ENCODE data around the gene KDM5C.
"Not testable (repeated sequence)": the region's sequence is repeated elsewhere in the genome, so short reads cannot be mapped to it uniquely, and the experiment has no call there.

KDM5C gene

GRCh38 chrX:53190363-53190960 is 34.5 kb downstream of the KDM5C start:
- Histone ChIP-seq H3K27me3 (ENCODE audit: insufficient read depth, insufficient read length) (no peaks in the 10 kb centered on the region), H3K4me1 (ENCODE audit: insufficient read depth, insufficient read length) (no peaks in the 10 kb centered on the region), H3K4me3 (ENCODE audit: insufficient read length, low read depth) (no peak overlapping the region), H3K9me3 (ENCODE audit: insufficient read depth, low read length) (no peaks in the 10 kb centered on the region), H3K9ac (ENCODE audit: insufficient read length, low read depth) (no peak overlapping the region), H3K36me3 (ENCODE audit: insufficient read depth, insufficient read length, low read length) (peaks cover 54% of the 10 kb centered on the region)
- peak; percentile 6 for DNase-seq (ENCODE audit: low read depth, low spot score)
- TF ChIP-seq SUZ12 (IDR thresholded peaks at IDR 0.05; ENCODE audit: extremely low read depth, insufficient read depth, insufficient read length) (no peak), ZNF274 (IDR thresholded peaks at IDR 0.05; ENCODE audit: low read depth, low read length) (no peak), YY1 (IDR thresholded peaks at IDR 0.05; ENCODE audit: insufficient read depth, insufficient read length) (no peak)

DNA sequence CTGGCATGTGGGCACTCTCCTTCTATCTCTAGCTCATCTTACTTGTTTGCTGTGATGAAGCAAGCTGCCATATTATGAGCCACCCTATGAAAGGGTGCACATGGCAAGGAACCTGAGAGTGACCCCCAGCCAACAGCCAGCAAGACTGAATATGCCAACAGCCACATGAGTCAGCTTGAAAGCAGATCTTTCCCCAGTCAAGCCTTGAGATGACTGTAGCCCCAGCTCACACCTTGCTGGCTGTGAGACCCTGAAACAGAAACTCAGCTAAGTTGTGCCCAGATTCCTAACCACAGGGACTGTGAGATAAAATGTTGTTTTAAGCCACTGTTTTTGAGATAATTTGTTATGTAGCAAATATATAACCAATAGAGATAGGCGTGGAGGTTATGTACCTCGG is 36.2 kb downstream of the KDM5C start:
- Histone ChIP-seq H3K36me3 (ENCODE audit: insufficient read depth, insufficient read length, low read length) (peaks cover 37% of the 10 kb centered on the region), H3K4me3 (ENCODE audit: insufficient read length, low read depth) (no peak overlapping the region), H3K9me3 (ENCODE audit: insufficient read depth, low read length) (no peaks in the 10 kb centered on the region), H3K4me1 (ENCODE audit: insufficient read depth, insufficient read length) (no peaks in the 10 kb centered on the region), H3K27me3 (ENCODE audit: insufficient read depth, insufficient read length) (no peaks in the 10 kb centered on the region), H3K9ac (ENCODE audit: insufficient read length, low read depth) (no peak overlapping the region)
- TF ChIP-seq YY1 (IDR thresholded peaks at IDR 0.05; ENCODE audit: insufficient read depth, insufficient read length) (no peak), SUZ12 (IDR thresholded peaks at IDR 0.05; ENCODE audit: extremely low read depth, insufficient read depth, insufficient read length) (no peak), ZNF274 (IDR thresholded peaks at IDR 0.05; ENCODE audit: low read depth, low read length) (no peak)
- no peak for DNase-seq (ENCODE audit: low read depth, low spot score)

- DNase-seq (ENCODE audit: low read depth, low spot score): no peak
- H3K4me3 ChIP-seq (ENCODE audit: insufficient read length, low read depth): no peak overlapping the region
- TF ChIP-seq YY1 (IDR thresholded peaks at IDR 0.05; ENCODE audit: insufficient read depth, insufficient read length) (no peak), ZNF274 (IDR thresholded peaks at IDR 0.05; ENCODE audit: low read depth, low read length) (no peak), SUZ12 (IDR thresholded peaks at IDR 0.05; ENCODE audit: extremely low read depth, insufficient read depth, insufficient read length) (no peak)
- H3K9ac ChIP-seq (ENCODE audit: insufficient read length, low read depth): no peak overlapping the region
- peaks cover 16% of the 10 kb centered on the region for H3K36me3 ChIP-seq (ENCODE audit: insufficient read depth, insufficient read length, low read length)
- H3K9me3 ChIP-seq (ENCODE audit: insufficient read depth, low read length): no peaks in the 10 kb centered on the region
- no peaks in the 10 kb centered on the region for H3K4me1 ChIP-seq (ENCODE audit: insufficient read depth, insufficient read length)
- H3K27me3 ChIP-seq (ENCODE audit: insufficient read depth, insufficient read length): no peaks in the 10 kb centered on the region
These were observed 38.7 kb downstream of the KDM5C start for GRCh38 chrX:53186351-53186750.

GRCh38 chrX:53184836-53185235 is 40.2 kb downstream of the KDM5C start:
- no peak for DNase-seq (ENCODE audit: low read depth, low spot score)

DNA sequence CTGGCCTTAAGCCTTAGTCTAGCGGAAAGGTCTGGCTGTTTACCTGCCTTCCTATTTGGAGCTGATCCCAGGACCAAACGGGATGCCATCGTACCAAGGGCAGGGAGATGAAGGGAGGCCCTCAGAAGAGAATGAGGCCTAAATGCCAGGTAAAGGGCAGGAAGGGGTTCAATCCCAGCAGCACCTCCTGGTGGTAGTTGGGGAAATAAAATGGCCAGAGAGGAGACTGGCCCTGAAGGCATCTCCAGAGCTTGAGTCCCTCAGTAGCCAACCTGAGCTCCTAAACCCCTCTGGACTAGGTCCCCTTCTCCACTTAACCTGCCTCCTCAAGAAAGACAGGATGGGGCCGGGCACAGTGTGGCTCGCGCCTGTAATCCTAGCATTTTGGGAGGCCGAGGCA is 53.7 kb downstream of the KDM5C start:
- Histone ChIP-seq H3K4me3 (ENCODE audit: insufficient read length, low read depth) (no peak overlapping the region), H3K4me1 (ENCODE audit: insufficient read depth, insufficient read length) (no peaks in the 10 kb centered on the region), H3K9me3 (ENCODE audit: insufficient read depth, low read length) (no peaks in the 10 kb centered on the region), H3K36me3 (ENCODE audit: insufficient read depth, insufficient read length, low read length) (no peaks in the 10 kb centered on the region), H3K9ac (ENCODE audit: insufficient read length, low read depth) (no peak overlapping the region), H3K27me3 (ENCODE audit: insufficient read depth, insufficient read length) (no peaks in the 10 kb centered on the region)
- TF ChIP-seq ZNF274 (IDR thresholded peaks at IDR 0.05; ENCODE audit: low read depth, low read length) (no peak), SUZ12 (IDR thresholded peaks at IDR 0.05; ENCODE audit: extremely low read depth, insufficient read depth, insufficient read length) (no peak), YY1 (IDR thresholded peaks at IDR 0.05; ENCODE audit: insufficient read depth, insufficient read length) (no peak)
- DNase-seq (ENCODE audit: low read depth, low spot score): no peak

More at GRCh38 chrX:53184836-53185235, 40.2 kb downstream of the KDM5C start:
- no peak for TF ChIP-seq SUZ12 (IDR thresholded peaks at IDR 0.05; ENCODE audit: extremely low read depth, insufficient read depth, insufficient read length)
- no peak for TF ChIP-seq ZNF274 (IDR thresholded peaks at IDR 0.05; ENCODE audit: low read depth, low read length)
- TF ChIP-seq YY1 (IDR thresholded peaks at IDR 0.05; ENCODE audit: insufficient read depth, insufficient read length): no peak
- Histone ChIP-seq H3K27me3 (ENCODE audit: insufficient read depth, insufficient read length) (no peaks in the 10 kb centered on the region), H3K9ac (ENCODE audit: insufficient read length, low read depth) (no peak overlapping the region), H3K9me3 (ENCODE audit: insufficient read depth, low read length) (no peaks in the 10 kb centered on the region), H3K36me3 (ENCODE audit: insufficient read depth, insufficient read length, low read length) (peaks cover 4% of the 10 kb centered on the region), H3K4me1 (ENCODE audit: insufficient read depth, insufficient read length) (no peaks in the 10 kb centered on the region), H3K4me3 (ENCODE audit: insufficient read length, low read depth) (no peak overlapping the region)

- TF ChIP-seq YY1 (IDR thresholded peaks at IDR 0.05; ENCODE audit: insufficient read depth, insufficient read length): no peak
- no peak for TF ChIP-seq ZNF274 (IDR thresholded peaks at IDR 0.05; ENCODE audit: low read depth, low read length)
- no peak for TF ChIP-seq SUZ12 (IDR thresholded peaks at IDR 0.05; ENCODE audit: extremely low read depth, insufficient read depth, insufficient read length)
- no peak for DNase-seq (ENCODE audit: low read depth, low spot score)
- Histone ChIP-seq H3K4me3 (ENCODE audit: insufficient read length, low read depth) (no peak overlapping the region), H3K36me3 (ENCODE audit: insufficient read depth, insufficient read length, low read length) (no peaks in the 10 kb centered on the region), H3K9me3 (ENCODE audit: insufficient read depth, low read length) (no peaks in the 10 kb centered on the region), H3K9ac (ENCODE audit: insufficient read length, low read depth) (no peak overlapping the region), H3K27me3 (ENCODE audit: insufficient read depth, insufficient read length) (no peaks in the 10 kb centered on the region), H3K4me1 (ENCODE audit: insufficient read depth, insufficient read length) (peaks cover 3% of the 10 kb centered on the region)
These were observed 58.9 kb downstream of the KDM5C start for GRCh38 chrX:53166103-53166502.

DNA sequence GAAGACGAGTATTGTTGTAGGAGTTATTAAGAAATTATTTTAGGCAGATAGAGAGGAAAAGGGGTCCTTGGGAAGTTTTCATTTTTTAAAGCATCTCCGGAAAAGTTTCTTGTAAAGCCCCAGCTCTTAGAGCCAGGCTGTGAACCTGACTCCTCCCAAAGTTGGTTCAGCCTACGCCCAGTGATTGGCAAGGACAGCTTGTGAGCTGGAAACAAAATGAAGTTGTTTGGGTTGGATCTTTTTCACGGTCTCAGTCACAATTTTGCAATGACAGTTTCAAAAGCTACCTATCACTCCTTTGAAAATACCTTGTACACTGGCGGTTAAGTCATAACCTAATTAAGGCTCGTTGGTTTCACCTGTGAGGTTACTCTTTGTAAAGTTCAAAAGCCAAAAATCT is 60.4 kb downstream of the KDM5C start:
- not testable (repeated sequence) for H3K4me1 ChIP-seq (ENCODE audit: insufficient read depth, insufficient read length); H3K36me3 ChIP-seq (ENCODE audit: insufficient read depth, insufficient read length, low read length); H3K9ac ChIP-seq (ENCODE audit: insufficient read length, low read depth); H3K27me3 ChIP-seq (ENCODE audit: insufficient read depth, insufficient read length); DNase-seq (ENCODE audit: low read depth, low spot score); H3K4me3 ChIP-seq (ENCODE audit: insufficient read length, low read depth); H3K9me3 ChIP-seq (ENCODE audit: insufficient read depth, low read length)

Data from NT2/D1 (cell line).